ENCODE measurements around the gene GMPPB. TPM values are rescaled to one million over a fixed set of nuclear protein-coding genes. Genes with fewer than 3 reads are reported as not detected.
"Not testable (repeated sequence)": the region's sequence is repeated elsewhere in the genome, so short reads cannot be mapped to it uniquely, and the experiment has no call there.

The GMPPB gene
- total and polyA plus RNA-seq, 4 donors, result 12.6 to 57.8 (median 35.6) TPM

DNA sequence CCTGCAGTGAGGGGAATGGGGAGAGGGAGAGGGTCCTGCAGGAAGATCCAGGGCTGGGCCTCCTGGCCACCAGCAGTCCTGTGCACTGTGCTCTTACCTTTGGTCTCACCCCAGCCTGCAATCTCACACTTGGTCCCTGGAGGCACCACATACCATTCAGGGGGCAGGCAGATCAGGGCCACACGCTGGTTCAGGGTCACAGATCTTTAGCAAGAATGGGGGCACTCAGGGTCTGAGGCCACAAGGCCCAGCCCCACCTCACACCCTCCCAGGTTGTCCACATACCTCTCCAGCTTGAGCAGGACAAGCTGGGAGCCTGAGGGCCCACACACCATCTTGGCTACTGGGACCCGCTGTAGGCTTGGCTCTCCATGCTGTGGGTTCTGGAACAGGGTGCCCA lies 39.3 kb downstream of the GMPPB start:
- WGBS, result 99% methylated on average over 2 of the region's 2 CpGs
- not testable (repeated sequence) for DNase-seq (ENCODE audit: low spot score); H3K9me3 ChIP-seq (ENCODE audit: control insufficient read depth in 4 of 4, low read length in 3 of 4); H3K27me3 ChIP-seq (ENCODE audit: control insufficient read depth in 4 of 4, insufficient read depth in 4 of 4, low read length in 3 of 4); H3K9ac ChIP-seq (ENCODE audit: low read depth in 1 of 2, low read length in 2 of 2); H3K4me3 ChIP-seq (ENCODE audit: low read depth in 1 of 3, low read length in 3 of 3); H3K27ac ChIP-seq (ENCODE audit: low read depth in 1 of 2, low read length in 2 of 2)
- Histone ChIP-seq H3K36me3 (ENCODE audit: control insufficient read depth in 4 of 4, insufficient read depth in 3 of 4, low read depth in 1 of 4, low read length in 3 of 4) (peaks cover 18 to 48% (median 42%) of the 10 kb centered on the region in 4 donors), H3K4me1 (ENCODE audit: control insufficient read depth in 4 of 4, insufficient read depth in 4 of 4, low read length in 3 of 4) (peaks cover 3 to 15% (median 7%) of the 10 kb centered on the region in 4 donors)

DNA sequence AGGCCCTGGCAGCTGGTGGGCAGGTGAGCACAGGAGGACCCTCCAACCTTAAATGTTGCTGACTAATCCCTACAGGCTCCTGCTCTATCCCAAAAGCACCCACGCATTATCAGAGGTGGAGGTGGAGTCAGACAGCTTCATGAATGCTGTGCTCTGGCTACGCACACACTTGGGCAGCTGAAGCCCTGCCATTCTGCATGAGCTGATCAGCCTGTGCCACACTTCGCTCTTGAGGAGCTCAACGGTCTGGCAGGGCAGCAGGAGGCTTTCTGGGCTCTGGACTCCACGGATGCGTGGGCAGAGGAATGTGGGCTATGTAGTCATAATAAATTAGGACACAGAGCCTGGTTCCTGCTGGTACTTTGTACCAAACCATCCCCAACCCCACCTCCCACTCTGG lies 40.6 kb downstream of the GMPPB start:
- Histone ChIP-seq H3K36me3 (ENCODE audit: control insufficient read depth in 4 of 4, insufficient read depth in 3 of 4, low read depth in 1 of 4, low read length in 3 of 4) (peaks cover 18 to 60% (median 51%) of the 10 kb centered on the region in 4 donors), H3K4me1 (ENCODE audit: control insufficient read depth in 4 of 4, insufficient read depth in 4 of 4, low read length in 3 of 4) (peaks cover 3 to 15% (median 7%) of the 10 kb centered on the region in 4 donors), H3K9ac (ENCODE audit: low read depth in 1 of 2, low read length in 2 of 2) (no peak overlapping the region), H3K27ac (ENCODE audit: low read depth in 1 of 2, low read length in 2 of 2) (no peak overlapping the region), H3K4me3 (ENCODE audit: low read depth in 1 of 3, low read length in 3 of 3) (no peak overlapping the region), H3K27me3 (ENCODE audit: control insufficient read depth in 4 of 4, insufficient read depth in 4 of 4, low read length in 3 of 4) (no peaks in the 10 kb centered on the region), H3K9me3 (ENCODE audit: control insufficient read depth in 4 of 4, low read length in 3 of 4) (no peaks in the 10 kb centered on the region)
- TF ChIP-seq RAD21 (IDR thresholded peaks at IDR 0.05) (no peak), NR2F2 (IDR thresholded peaks at IDR 0.05) (no peak), EGR1 (IDR thresholded peaks at IDR 0.05; ENCODE audit: low read depth in 2 of 2) (no peak), YY1 (IDR thresholded peaks at IDR 0.05) (no peak), TAF1 (conservative IDR thresholded peaks at IDR 0.05) (no peak)
- TF ChIP-seq, protein P1, sequence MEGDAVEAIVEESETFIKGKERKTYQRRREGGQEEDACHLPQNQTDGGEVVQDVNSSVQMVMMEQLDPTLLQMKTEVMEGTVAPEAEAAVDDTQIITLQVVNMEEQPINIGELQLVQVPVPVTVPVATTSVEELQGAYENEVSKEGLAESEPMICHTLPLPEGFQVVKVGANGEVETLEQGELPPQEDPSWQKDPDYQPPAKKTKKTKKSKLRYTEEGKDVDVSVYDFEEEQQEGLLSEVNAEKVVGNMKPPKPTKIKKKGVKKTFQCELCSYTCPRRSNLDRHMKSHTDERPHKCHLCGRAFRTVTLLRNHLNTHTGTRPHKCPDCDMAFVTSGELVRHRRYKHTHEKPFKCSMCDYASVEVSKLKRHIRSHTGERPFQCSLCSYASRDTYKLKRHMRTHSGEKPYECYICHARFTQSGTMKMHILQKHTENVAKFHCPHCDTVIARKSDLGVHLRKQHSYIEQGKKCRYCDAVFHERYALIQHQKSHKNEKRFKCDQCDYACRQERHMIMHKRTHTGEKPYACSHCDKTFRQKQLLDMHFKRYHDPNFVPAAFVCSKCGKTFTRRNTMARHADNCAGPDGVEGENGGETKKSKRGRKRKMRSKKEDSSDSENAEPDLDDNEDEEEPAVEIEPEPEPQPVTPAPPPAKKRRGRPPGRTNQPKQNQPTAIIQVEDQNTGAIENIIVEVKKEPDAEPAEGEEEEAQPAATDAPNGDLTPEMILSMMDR (IDR thresholded peaks at IDR 0.05; ENCODE audit: low read depth, low read length, missing input control), result no peak
- no peak for DNase-seq (ENCODE audit: low spot score)
- WGBS, result 89% methylated on average over 6 of the region's 6 CpGs

DNA sequence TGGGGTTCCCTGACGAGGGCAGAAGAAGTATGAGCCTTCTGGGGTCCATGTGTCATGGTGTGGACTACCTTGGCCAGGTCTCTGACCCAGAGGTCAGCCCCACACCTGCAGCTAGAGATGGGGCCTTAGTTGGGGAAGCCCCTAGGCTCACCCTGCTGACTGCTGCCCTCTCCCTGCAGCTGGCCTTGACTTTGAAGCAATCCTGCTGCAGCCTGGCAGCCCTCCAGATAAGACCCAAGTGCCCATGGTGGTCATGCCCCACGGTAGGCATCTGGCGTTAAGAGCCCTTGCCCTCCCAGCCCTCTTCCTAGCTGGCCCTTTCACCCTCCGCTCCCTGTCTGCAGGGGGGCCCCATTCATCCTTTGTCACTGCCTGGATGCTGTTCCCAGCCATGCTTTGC lies 42.2 kb downstream of the GMPPB start:
- no peak for DNase-seq (ENCODE audit: low spot score)
- no peak overlapping the region for H3K27ac ChIP-seq (ENCODE audit: low read depth in 1 of 2, low read length in 2 of 2)
- TF ChIP-seq TAF1 (conservative IDR thresholded peaks at IDR 0.05) (no peak), YY1 (IDR thresholded peaks at IDR 0.05) (no peak), SP1 (IDR thresholded peaks at IDR 0.05) (no peak), FOXA2 (IDR thresholded peaks at IDR 0.05) (no peak)
- TF ChIP-seq, protein P2, sequence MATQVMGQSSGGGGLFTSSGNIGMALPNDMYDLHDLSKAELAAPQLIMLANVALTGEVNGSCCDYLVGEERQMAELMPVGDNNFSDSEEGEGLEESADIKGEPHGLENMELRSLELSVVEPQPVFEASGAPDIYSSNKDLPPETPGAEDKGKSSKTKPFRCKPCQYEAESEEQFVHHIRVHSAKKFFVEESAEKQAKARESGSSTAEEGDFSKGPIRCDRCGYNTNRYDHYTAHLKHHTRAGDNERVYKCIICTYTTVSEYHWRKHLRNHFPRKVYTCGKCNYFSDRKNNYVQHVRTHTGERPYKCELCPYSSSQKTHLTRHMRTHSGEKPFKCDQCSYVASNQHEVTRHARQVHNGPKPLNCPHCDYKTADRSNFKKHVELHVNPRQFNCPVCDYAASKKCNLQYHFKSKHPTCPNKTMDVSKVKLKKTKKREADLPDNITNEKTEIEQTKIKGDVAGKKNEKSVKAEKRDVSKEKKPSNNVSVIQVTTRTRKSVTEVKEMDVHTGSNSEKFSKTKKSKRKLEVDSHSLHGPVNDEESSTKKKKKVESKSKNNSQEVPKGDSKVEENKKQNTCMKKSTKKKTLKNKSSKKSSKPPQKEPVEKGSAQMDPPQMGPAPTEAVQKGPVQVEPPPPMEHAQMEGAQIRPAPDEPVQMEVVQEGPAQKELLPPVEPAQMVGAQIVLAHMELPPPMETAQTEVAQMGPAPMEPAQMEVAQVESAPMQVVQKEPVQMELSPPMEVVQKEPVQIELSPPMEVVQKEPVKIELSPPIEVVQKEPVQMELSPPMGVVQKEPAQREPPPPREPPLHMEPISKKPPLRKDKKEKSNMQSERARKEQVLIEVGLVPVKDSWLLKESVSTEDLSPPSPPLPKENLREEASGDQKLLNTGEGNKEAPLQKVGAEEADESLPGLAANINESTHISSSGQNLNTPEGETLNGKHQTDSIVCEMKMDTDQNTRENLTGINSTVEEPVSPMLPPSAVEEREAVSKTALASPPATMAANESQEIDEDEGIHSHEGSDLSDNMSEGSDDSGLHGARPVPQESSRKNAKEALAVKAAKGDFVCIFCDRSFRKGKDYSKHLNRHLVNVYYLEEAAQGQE (IDR thresholded peaks at IDR 0.05), result no peak
- no peak overlapping the region for H3K4me3 ChIP-seq (ENCODE audit: low read depth in 1 of 3, low read length in 3 of 3)
- H3K4me1 ChIP-seq (ENCODE audit: control insufficient read depth in 4 of 4, insufficient read depth in 4 of 4, low read length in 3 of 4), result peaks cover 0 to 5% (median under 1%) of the 10 kb centered on the region in 4 donors
- 87% methylated on average over 4 of the region's 4 CpGs for WGBS
- H3K36me3 ChIP-seq (ENCODE audit: control insufficient read depth in 4 of 4, insufficient read depth in 3 of 4, low read depth in 1 of 4, low read length in 3 of 4), result peaks cover 15 to 74% (median 56%) of the 10 kb centered on the region in 4 donors
- H3K27me3 ChIP-seq (ENCODE audit: control insufficient read depth in 4 of 4, insufficient read depth in 4 of 4, low read length in 3 of 4), result no peaks in the 10 kb centered on the region
- no peaks in the 10 kb centered on the region for H3K9me3 ChIP-seq (ENCODE audit: control insufficient read depth in 4 of 4, low read length in 3 of 4)
- H3K9ac ChIP-seq (ENCODE audit: low read depth in 1 of 2, low read length in 2 of 2), result no peak overlapping the region

Measured in liver (tissue), 9 donors.